Ovary (tissue), 9 donors: ENCODE results near the gene XKR3. TPM values are rescaled to one million over a fixed set of nuclear protein-coding genes. Genes with fewer than 3 reads are reported as not detected.
"Not testable (repeated sequence)": the region's sequence is repeated elsewhere in the genome, so short reads cannot be mapped to it uniquely, and the experiment has no call there.

Source experiments
- DNase-seq, 5 donors: peaks; one replicate each; pipeline ENCODE4 v3.0.0-alpha.2; 2019 to 2020
- H3K27ac ChIP-seq, 2 donors: fragments of 200-600 bp; one replicate each; pipeline versions ENCODE4 v1.5.1 to v1.8.0; 2019 to 2022
- H3K27me3 ChIP-seq: fragments of 200-600 bp; one replicate; pipeline ENCODE4 v1.8.0; 2022
- H3K36me3 ChIP-seq: fragments of 200-600 bp; sonication (generic); one replicate; pipeline ENCODE4 v1.5.1; 2019
- H3K4me1 ChIP-seq: one replicate; pipeline ENCODE4 v1.8.1; 2013; ENCODE audit warnings: mild to moderate bottlenecking, moderate library complexity; ENCODE audit not compliant: insufficient read depth
- H3K4me3 ChIP-seq: fragments of 200-600 bp; sonication (generic); one replicate; pipeline ENCODE4 v1.5.1; 2017
- H3K9me3 ChIP-seq, 2 donors: fragments of 200-600 bp in 1 of 2; sonication (generic) in 1 of 2; one replicate each; pipeline versions ENCODE4 v1.5.1 to v1.8.1; 2013 to 2019; ENCODE audit warnings: mild to moderate bottlenecking in 1 of 2, moderate library complexity in 1 of 2
- EP300 ChIP-seq: sonication (generic); formaldehyde crosslinking; IDR thresholded peaks from one replicate; pipeline ENCODE4 v1.6.1; 2017; ENCODE audit warnings: antibody characterized with exemption
- POLR2A ChIP-seq: fragments of 450-650 bp; IDR thresholded peaks from one replicate; pipeline ENCODE4 v1.6.1; 2017; ENCODE audit warnings: antibody characterized with exemption, mild to moderate bottlenecking, moderate library complexity
- WGBS, 3 donors: extraction: QIAGEN DNeasy Blood & Tissue Kit in 1 of 3; methylation state at CpG; one replicate each; pipeline versions ENCODE4 v1.1.5 to v1.1.7; 2013 to 2017; 5-methylcytosine and 5-hydroxymethylcytosine counted together
- intact Hi-C, 4 donors: fragments of 100-400 bp; cut with DNase I; formaldehyde crosslinking; loops; one replicate each; pipeline versions ENCODE4 v1.11.0 to v1.15.1; 2022 to 2023
- polyA plus RNA-seq, 2 donors: library from polyadenylated mRNA; stranded (reverse); fragments of 200-250 nt in 1 of 2; fragments of 350-450 nt in 1 of 2; fragmentation: Illumina TruSeq in 1 of 2; extraction: RNeasy Lipid Tissue Mini Kit (QIAGEN cat#74804) in 1 of 2; gene quantifications; one replicate each; pipeline ENCODE4 v1.2.3, GENCODE V29; 2013 to 2014
- total RNA-seq, 7 donors: library from RNA; depleted of rRNA in 2 of 7; stranded (reverse); fragments of >200 nt in 2 of 7; fragmentation: NEBNext Ultra II Directional in 3 of 7; extraction: Animal tissue kit (Norgen Biotek cat#: 25700) in 3 of 7; gene quantifications; one replicate each; pipeline versions ENCODE4 v1.1.0 to v1.2.4, GENCODE V29; 2016 to 2023
- TF ChIP-seq, protein P1 (sequence below), 3 donors: fragments of 450-650 bp in 2 of 3; fragments of 200-600 bp in 1 of 3; IDR thresholded peaks; one replicate each; pipeline versions ENCODE4 v1.5.1 to v1.8.0; 2016 to 2022; ENCODE audit warnings: antibody characterized with exemption in 3 of 3, mild to moderate bottlenecking in 1 of 3
- donor health status: DM: no; HTN: no; CAD: no; lungs with moderate emphysema.
- donor health status: DM: no; HTN: no; CAD: no.
- donor health status: Bipolar disorder and iron deficiency.
- donor health status: DM: yes; HTN: yes; CAD: no.
- donor health status: DM: no; HTN: no; CAD: no.
- donor health status: DM: yes; HTN: yes; CAD: no.

The XKR3 gene
- total and polyA plus RNA-seq, 9 donors, result not detected

- no peaks in the 10 kb centered on the region for H3K27me3 ChIP-seq
- intact Hi-C loops, result no loop called here
- no peak overlapping the region for H3K4me3 ChIP-seq
- H3K27ac ChIP-seq, result no peak overlapping the region
- H3K9me3 ChIP-seq, result no peaks in the 10 kb centered on the region
- 86 to 90% (median 89%) methylated on average over 3 of the region's 3 CpGs for WGBS, 3 donors
- no peak for TF ChIP-seq EP300
- no peak for TF ChIP-seq POLR2A
- TF ChIP-seq, protein P1, sequence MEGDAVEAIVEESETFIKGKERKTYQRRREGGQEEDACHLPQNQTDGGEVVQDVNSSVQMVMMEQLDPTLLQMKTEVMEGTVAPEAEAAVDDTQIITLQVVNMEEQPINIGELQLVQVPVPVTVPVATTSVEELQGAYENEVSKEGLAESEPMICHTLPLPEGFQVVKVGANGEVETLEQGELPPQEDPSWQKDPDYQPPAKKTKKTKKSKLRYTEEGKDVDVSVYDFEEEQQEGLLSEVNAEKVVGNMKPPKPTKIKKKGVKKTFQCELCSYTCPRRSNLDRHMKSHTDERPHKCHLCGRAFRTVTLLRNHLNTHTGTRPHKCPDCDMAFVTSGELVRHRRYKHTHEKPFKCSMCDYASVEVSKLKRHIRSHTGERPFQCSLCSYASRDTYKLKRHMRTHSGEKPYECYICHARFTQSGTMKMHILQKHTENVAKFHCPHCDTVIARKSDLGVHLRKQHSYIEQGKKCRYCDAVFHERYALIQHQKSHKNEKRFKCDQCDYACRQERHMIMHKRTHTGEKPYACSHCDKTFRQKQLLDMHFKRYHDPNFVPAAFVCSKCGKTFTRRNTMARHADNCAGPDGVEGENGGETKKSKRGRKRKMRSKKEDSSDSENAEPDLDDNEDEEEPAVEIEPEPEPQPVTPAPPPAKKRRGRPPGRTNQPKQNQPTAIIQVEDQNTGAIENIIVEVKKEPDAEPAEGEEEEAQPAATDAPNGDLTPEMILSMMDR (IDR thresholded peaks at IDR 0.05), result no peak
- no peaks in the 10 kb centered on the region for H3K36me3 ChIP-seq
- no peaks in the 10 kb centered on the region for H3K4me1 ChIP-seq
- DNase-seq, result no peak
Observed at GRCh38 chr22:16801571-16801970, 23.6 kb downstream of the XKR3 start.

DNA sequence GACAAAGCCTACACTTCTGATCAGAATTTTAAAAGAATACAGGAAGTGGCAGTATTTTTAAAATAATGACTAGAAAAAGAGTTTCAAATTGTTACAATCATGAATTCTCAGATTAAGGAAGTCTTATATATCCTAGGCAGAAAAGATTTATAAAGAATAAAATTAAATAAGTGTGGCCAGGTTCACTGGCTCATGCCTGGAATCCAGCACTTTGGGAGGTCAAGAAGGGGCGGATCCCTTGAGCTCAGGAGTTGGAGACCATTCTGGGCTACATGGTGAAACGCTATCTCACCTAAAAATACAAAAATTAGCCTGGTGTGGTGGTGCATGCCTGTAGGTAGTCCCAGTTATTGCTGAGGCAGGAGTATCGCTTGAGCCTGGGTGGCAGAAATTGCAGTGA, 24.1 kb downstream of the XKR3 start:
- H3K9me3 ChIP-seq, result no peaks in the 10 kb centered on the region
- intact Hi-C loops, result no loop called here
- no peaks in the 10 kb centered on the region for H3K4me1 ChIP-seq
- no peak overlapping the region for H3K4me3 ChIP-seq
- TF ChIP-seq EP300 (no peak), POLR2A (no peak)
- TF ChIP-seq, protein P1 (IDR thresholded peaks at IDR 0.05), result no peak
- no peak overlapping the region for H3K27ac ChIP-seq
- H3K27me3 ChIP-seq, result no peaks in the 10 kb centered on the region
- WGBS, 3 donors, result 77 to 80% (median 79%) methylated on average over 3 of the region's 3 CpGs
- no peaks in the 10 kb centered on the region for H3K36me3 ChIP-seq
- no peak for DNase-seq

GRCh38 chr22:16800358-16800757, 24.9 kb downstream of the XKR3 start:
- TF ChIP-seq, protein P1 (IDR thresholded peaks at IDR 0.05), result no peak
- TF ChIP-seq EP300 (no peak), POLR2A (no peak)
- intact Hi-C loops, result no loop called here
- Histone ChIP-seq H3K36me3 (no peaks in the 10 kb centered on the region), H3K27me3 (no peaks in the 10 kb centered on the region), H3K27ac (no peak overlapping the region), H3K4me3 (no peak overlapping the region), H3K9me3 (no peaks in the 10 kb centered on the region), H3K4me1 (no peaks in the 10 kb centered on the region)
- DNase-seq, result no peak
- whole genome bisulfite sequencing, 3 donors, result 56 to 70% (median 63%) methylated on average over 1 of the region's 1 CpG

GRCh38 chr22:16795504-16795903, 29.7 kb downstream of the XKR3 start:
- H3K27ac ChIP-seq, H3K4me1 ChIP-seq, DNase-seq, H3K36me3 ChIP-seq, H3K27me3 ChIP-seq, intact Hi-C loops, H3K9me3 ChIP-seq, H3K4me3 ChIP-seq: not testable (repeated sequence)
- 84 to 95% (median 86%) methylated on average over 1 of the region's 1 CpG for WGBS, 3 donors

DNA sequence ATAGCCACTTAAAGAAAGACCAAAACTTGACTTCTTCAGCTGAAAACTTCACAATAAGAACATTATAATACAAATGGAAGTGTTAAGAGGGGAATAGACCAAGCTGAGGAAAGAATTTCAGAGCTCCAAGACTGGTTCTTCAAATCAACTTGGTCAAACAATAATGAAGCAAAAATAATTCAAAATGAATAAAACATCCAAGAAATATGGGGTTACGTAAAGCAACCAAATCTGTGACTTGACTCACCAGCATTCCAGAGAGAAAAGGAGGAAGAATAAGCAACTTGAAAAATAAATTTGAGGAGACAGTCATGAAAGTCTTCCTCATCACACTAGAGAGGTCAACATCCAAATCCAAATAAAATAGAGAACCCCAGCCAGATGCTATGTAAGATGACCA, 31.4 kb downstream of the XKR3 start:
- intact Hi-C loops, result no loop called here
- WGBS, 3 donors, result 80 to 85% (median 81%) methylated on average over 1 of the region's 1 CpG

More for the DNA sequence above, 31.4 kb downstream of the XKR3 start:
- Histone ChIP-seq H3K36me3 (no peaks in the 10 kb centered on the region), H3K9me3 (no peaks in the 10 kb centered on the region), H3K27ac (no peak overlapping the region), H3K4me1 (no peaks in the 10 kb centered on the region), H3K27me3 (no peaks in the 10 kb centered on the region), H3K4me3 (no peak overlapping the region)
- TF ChIP-seq EP300, result no peak
- TF ChIP-seq, protein P1 (IDR thresholded peaks at IDR 0.05), result no peak
- no peak for TF ChIP-seq POLR2A
- no peak for DNase-seq
